ENCODE data around the gene PCNT. TPM values are rescaled to one million over a fixed set of nuclear protein-coding genes. Genes with fewer than 3 reads are reported as not detected.

PCNT gene
- total and polyA plus RNA-seq, 10 of the 15 experiments (the other 5 are each of a cell fraction or from before 2014, with no cell fraction given) = 2.9 to 39.6 (median 20.5) TPM

GRCh38 chr21:46441331-46441730 is 117.4 kb downstream of the PCNT start (continued):
- TF ChIP-seq BCLAF1 (IDR thresholded peaks at IDR 0.05) = no peak
- no peak for TF ChIP-seq CHD2 (IDR thresholded peaks at IDR 0.05; ENCODE audit: borderline replicate concordance, low read depth, low read length)
- no peak for TF ChIP-seq RCOR1 (conservative IDR thresholded peaks at IDR 0.05; ENCODE audit: low read depth, low read length)
- TF ChIP-seq, protein P1, sequence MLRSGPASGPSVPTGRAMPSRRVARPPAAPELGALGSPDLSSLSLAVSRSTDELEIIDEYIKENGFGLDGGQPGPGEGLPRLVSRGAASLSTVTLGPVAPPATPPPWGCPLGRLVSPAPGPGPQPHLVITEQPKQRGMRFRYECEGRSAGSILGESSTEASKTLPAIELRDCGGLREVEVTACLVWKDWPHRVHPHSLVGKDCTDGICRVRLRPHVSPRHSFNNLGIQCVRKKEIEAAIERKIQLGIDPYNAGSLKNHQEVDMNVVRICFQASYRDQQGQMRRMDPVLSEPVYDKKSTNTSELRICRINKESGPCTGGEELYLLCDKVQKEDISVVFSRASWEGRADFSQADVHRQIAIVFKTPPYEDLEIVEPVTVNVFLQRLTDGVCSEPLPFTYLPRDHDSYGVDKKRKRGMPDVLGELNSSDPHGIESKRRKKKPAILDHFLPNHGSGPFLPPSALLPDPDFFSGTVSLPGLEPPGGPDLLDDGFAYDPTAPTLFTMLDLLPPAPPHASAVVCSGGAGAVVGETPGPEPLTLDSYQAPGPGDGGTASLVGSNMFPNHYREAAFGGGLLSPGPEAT (IDR thresholded peaks at IDR 0.05; ENCODE audit: low read depth) = no peak
- TF ChIP-seq, protein P2, sequence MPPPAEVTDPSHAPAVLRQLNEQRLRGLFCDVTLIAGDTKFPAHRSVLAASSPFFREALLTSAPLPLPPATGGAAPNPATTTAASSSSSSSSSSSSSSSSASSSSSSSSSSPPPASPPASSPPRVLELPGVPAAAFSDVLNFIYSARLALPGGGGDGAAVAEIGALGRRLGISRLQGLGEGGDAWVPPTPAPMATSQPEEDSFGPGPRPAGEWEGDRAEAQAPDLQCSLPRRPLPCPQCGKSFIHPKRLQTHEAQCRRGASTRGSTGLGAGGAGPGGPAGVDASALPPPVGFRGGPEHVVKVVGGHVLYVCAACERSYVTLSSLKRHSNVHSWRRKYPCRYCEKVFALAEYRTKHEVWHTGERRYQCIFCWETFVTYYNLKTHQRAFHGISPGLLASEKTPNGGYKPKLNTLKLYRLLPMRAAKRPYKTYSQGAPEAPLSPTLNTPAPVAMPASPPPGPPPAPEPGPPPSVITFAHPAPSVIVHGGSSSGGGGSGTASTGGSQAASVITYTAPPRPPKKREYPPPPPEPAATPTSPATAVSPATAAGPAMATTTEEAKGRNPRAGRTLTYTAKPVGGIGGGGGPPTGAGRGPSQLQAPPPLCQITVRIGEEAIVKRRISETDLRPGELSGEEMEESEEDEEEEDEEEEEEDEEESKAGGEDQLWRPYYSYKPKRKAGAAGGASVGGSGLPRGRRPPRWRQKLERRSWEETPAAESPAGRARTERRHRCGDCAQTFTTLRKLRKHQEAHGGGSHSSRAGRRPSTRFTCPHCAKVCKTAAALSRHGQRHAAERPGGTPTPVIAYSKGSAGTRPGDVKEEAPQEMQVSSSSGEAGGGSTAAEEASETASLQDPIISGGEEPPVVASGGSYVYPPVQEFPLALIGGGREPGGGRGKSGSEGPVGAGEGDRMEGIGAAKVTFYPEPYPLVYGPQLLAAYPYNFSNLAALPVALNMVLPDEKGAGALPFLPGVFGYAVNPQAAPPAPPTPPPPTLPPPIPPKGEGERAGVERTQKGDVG (CRISPR knock-in tag; IDR thresholded peaks at IDR 0.05) = no peak
- no peak for TF ChIP-seq ZNF24 (IDR thresholded peaks at IDR 0.05)
- no peak for TF ChIP-seq PAX5 (IDR thresholded peaks at IDR 0.05; ENCODE audit: borderline replicate concordance, low read depth, low read length)
- no peak for TF ChIP-seq SIN3A (IDR thresholded peaks at IDR 0.05; ENCODE audit: low read depth, low read length)
- TF ChIP-seq ZNF384 (IDR thresholded peaks at IDR 0.05; ENCODE audit: borderline replicate concordance, low read depth, low read length) = no peak
- TF ChIP-seq, protein P3, sequence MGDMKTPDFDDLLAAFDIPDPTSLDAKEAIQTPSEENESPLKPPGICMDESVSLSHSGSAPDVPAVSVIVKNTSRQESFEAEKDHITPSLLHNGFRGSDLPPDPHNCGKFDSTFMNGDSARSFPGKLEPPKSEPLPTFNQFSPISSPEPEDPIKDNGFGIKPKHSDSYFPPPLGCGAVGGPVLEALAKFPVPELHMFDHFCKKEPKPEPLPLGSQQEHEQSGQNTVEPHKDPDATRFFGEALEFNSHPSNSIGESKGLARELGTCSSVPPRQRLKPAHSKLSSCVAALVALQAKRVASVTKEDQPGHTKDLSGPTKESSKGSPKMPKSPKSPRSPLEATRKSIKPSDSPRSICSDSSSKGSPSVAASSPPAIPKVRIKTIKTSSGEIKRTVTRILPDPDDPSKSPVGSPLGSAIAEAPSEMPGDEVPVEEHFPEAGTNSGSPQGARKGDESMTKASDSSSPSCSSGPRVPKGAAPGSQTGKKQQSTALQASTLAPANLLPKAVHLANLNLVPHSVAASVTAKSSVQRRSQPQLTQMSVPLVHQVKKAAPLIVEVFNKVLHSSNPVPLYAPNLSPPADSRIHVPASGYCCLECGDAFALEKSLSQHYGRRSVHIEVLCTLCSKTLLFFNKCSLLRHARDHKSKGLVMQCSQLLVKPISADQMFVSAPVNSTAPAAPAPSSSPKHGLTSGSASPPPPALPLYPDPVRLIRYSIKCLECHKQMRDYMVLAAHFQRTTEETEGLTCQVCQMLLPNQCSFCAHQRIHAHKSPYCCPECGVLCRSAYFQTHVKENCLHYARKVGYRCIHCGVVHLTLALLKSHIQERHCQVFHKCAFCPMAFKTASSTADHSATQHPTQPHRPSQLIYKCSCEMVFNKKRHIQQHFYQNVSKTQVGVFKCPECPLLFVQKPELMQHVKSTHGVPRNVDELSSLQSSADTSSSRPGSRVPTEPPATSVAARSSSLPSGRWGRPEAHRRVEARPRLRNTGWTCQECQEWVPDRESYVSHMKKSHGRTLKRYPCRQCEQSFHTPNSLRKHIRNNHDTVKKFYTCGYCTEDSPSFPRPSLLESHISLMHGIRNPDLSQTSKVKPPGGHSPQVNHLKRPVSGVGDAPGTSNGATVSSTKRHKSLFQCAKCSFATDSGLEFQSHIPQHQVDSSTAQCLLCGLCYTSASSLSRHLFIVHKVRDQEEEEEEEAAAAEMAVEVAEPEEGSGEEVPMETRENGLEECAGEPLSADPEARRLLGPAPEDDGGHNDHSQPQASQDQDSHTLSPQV (IDR thresholded peaks at IDR 0.05) = no peak
- TF ChIP-seq SP1 (IDR thresholded peaks at IDR 0.05; ENCODE audit: low read depth, low read length) = no peak
